Fibroblast of peridontal ligament (primary cell): ENCODE data around the gene LPAR6.
"Not testable (repeated sequence)": the region's sequence is repeated elsewhere in the genome, so short reads cannot be mapped to it uniquely, and the experiment has no call there.

Experiments
- DNase-seq: peaks from one replicate; pipeline ENCODE4 v3.0.0-alpha.2; 2010; ENCODE audit errors: extremely low read depth

The LPAR6 gene

GRCh38 chr13:48412881-48413351, at the start of gene LPAR6:
LPAR6 (minus strand) TSS chr13:48413113; CDS start chr13:48412423, 690 bp downstream.
- DNase-seq = peak; percentile 83

- DNase-seq = no peak
Measured at GRCh38 chr13:48457578-48458242, 44.8 kb upstream of the LPAR6 start.

- no peak for DNase-seq
Measured at GRCh38 chr13:48456546-48456945, 43.6 kb upstream of the LPAR6 start.

GRCh38 chr13:48451196-48451595, 38.3 kb upstream of the LPAR6 start:
- DNase-seq = peak; percentile 90

GRCh38 chr13:48449656-48450055, 36.7 kb upstream of the LPAR6 start:
- DNase-seq = peak; percentile 84

- DNase-seq = peak; percentile 90
Measured at GRCh38 chr13:48448959-48449614, 36.2 kb upstream of the LPAR6 start.

- peak; percentile 28 for DNase-seq
Measured at GRCh38 chr13:48448285-48448958, 35.5 kb upstream of the LPAR6 start.

- peak; percentile 78 for DNase-seq
Measured at GRCh38 chr13:48446464-48446863, 33.6 kb upstream of the LPAR6 start.

- no peak for DNase-seq
Measured at GRCh38 chr13:48443442-48444208, 30.7 kb upstream of the LPAR6 start.

GRCh38 chr13:48437371-48437770, 24.5 kb upstream of the LPAR6 start:
- peak; percentile 94 for DNase-seq

GRCh38 chr13:48436661-48437288, 23.9 kb upstream of the LPAR6 start:
- no peak for DNase-seq

- DNase-seq = no peak
Measured at GRCh38 chr13:48434200-48434599, 21.3 kb upstream of the LPAR6 start.

GRCh38 chr13:48431987-48432615, 19.2 kb upstream of the LPAR6 start:
- peak; percentile 69 for DNase-seq

GRCh38 chr13:48431431-48431830, 18.5 kb upstream of the LPAR6 start:
- peak; percentile 52 for DNase-seq

- DNase-seq = no peak
Measured at GRCh38 chr13:48429886-48430285, 17.0 kb upstream of the LPAR6 start.

- no peak for DNase-seq
Measured at GRCh38 chr13:48429036-48429435, 16.1 kb upstream of the LPAR6 start.

GRCh38 chr13:48426755-48427298, 13.9 kb upstream of the LPAR6 start:
- not testable (repeated sequence) for DNase-seq

- no peak for DNase-seq
Measured at GRCh38 chr13:48426052-48426451, 13.1 kb upstream of the LPAR6 start.

GRCh38 chr13:48424212-48424611, 11.3 kb upstream of the LPAR6 start:
- DNase-seq = no peak

- not testable (repeated sequence) for DNase-seq
Measured at GRCh38 chr13:48422003-48422402, 9.1 kb upstream of the LPAR6 start.

- DNase-seq = no peak
Measured at GRCh38 chr13:48415516-48415915, 2.6 kb upstream of the LPAR6 start.
